K562 (cell line): ENCODE measurements around the gene PHKA1. TPM values are rescaled to one million over a fixed set of nuclear protein-coding genes. Genes with fewer than 3 reads are reported as not detected.

ENCODE experiments used
- ATAC-seq: fragments of 200-7000 bp; cut with Tn5 transposase; 3 replicates; pipeline ENCODE4 v1.9.1; 2020; ENCODE audit warnings: moderate library complexity
- BruUV-seq: library from RNA; stranded (reverse); fragments of 400-500 nt; replicated peaks from 2 replicates; lab custom pipeline; 2021; lab: Mats Ljungman, UMichigan
- CTCF ChIA-PET: fragments of 300-600 bp; formaldehyde crosslinking; extraction: SDS; loops from one replicate; lab custom pipeline; 2021; ENCODE audit warnings: low intra/inter-chr PET ratio; lab: Yijun Ruan, JAX
- POLR2A ChIA-PET: fragments of 300-600, 350-650 bp; sonication (Branson Sonifier 250); formaldehyde crosslinking; extraction: SDS; loops from one replicate; lab custom pipeline; 2021; ENCODE audit warnings: antibody characterized with exemption, inconsistent platforms; lab: Yijun Ruan, JAX
- DNase-seq, 4 experiments: peaks; one replicate each; pipeline versions ENCODE4 v3.0.0 to v3.0.0-alpha.2; 2011 to 2018; ENCODE audit warnings: low spot score in 3 of 4, mixed read lengths in 3 of 4; ENCODE audit errors: extremely low read depth in 1 of 4
- FAIRE-seq: peaks from 2 replicates; lab custom pipeline; 2011; peaks lifted over from hg19 to GRCh38; lab: Jason Lieb, UNC
- H2AFZ ChIP-seq: 2 replicates; pipeline ENCODE4 v1.6.0; 2011; ENCODE audit warnings: low read depth, low read length, control low read depth, inconsistent platforms
- H3K27ac ChIP-seq: fragments of 200-600 bp; 3 replicates; pipeline ENCODE4 v1.8.0; 2011; ENCODE audit warnings: low read depth, mild to moderate bottlenecking, control low read depth, inconsistent platforms, low read length, moderate library complexity, mixed read lengths; ENCODE audit errors: extremely low read depth
- H3K27me3 ChIP-seq, 2 experiments: fragments of 300-600 bp in 1 of 2; 2 replicates in 1 of 2; 3 replicates in 1 of 2; pipeline versions ENCODE4 v1.6.0 to v1.8.0; 2011; ENCODE audit warnings: inconsistent platforms in 2 of 2, low read length in 2 of 2, mild to moderate bottlenecking in 1 of 2, mixed read lengths in 1 of 2, moderate library complexity in 1 of 2; ENCODE audit not compliant: control insufficient read depth in 2 of 2, insufficient read depth in 2 of 2
- H3K36me3 ChIP-seq: fragments of 300-600 bp; 3 replicates; pipeline ENCODE4 v1.8.0; 2011; ENCODE audit warnings: mild to moderate bottlenecking, low read length, inconsistent platforms; ENCODE audit not compliant: control insufficient read depth, insufficient read depth
- H3K4me1 ChIP-seq, 2 experiments: fragments of 200-600 bp in 1 of 2; replicated peaks in 1 of 2; 2 replicates in 1 of 2; 3 replicates in 1 of 2; pipeline versions ENCODE4 v1.5.1 to v1.8.0; 2011; ENCODE audit warnings: inconsistent platforms in 2 of 2, low read length in 2 of 2, mild to moderate bottlenecking in 1 of 2, mixed read lengths in 1 of 2, moderate library complexity in 1 of 2; ENCODE audit not compliant: control insufficient read depth in 2 of 2, insufficient read depth in 2 of 2
- H3K4me2 ChIP-seq: 2 replicates; pipeline ENCODE4 v1.6.1; 2011; ENCODE audit warnings: low read length, control low read depth, inconsistent platforms, mixed read lengths; ENCODE audit not compliant: insufficient read depth
- H3K4me3 ChIP-seq: fragments of 200-600 bp; sonication (generic), shearing (Covaris generic); 2 replicates; pipeline ENCODE4 v1.5.1; 2016; ENCODE audit warnings: control low read depth, inconsistent platforms
- H3K79me2 ChIP-seq: fragments of 200-600 bp; 3 replicates; pipeline ENCODE4 v1.8.0; 2011; ENCODE audit warnings: low read length, inconsistent platforms; ENCODE audit not compliant: control insufficient read depth, insufficient read depth
- H3K9ac ChIP-seq, 2 experiments: 2 replicates each; pipeline versions ENCODE4 v1.6.0 to v1.6.1; 2011; ENCODE audit warnings: low read depth in 2 of 2, low read length in 2 of 2, control low read depth in 1 of 2, inconsistent platforms in 1 of 2, mild to moderate bottlenecking in 1 of 2, mixed read lengths in 1 of 2; ENCODE audit not compliant: insufficient read depth in 1 of 2
- H3K9me1 ChIP-seq: one replicate; pipeline ENCODE4 v1.6.0; 2011; ENCODE audit warnings: inconsistent platforms, mild to moderate bottlenecking, low read length, moderate library complexity; ENCODE audit not compliant: control insufficient read depth, insufficient read depth
- H3K9me3 ChIP-seq: replicated peaks from 2 replicates; pipeline ENCODE4 v1.5.1; 2011; ENCODE audit warnings: low read depth, low read length, inconsistent platforms; ENCODE audit not compliant: control insufficient read depth, insufficient read depth
- H4K20me1 ChIP-seq: replicated peaks from 2 replicates; pipeline ENCODE4 v1.6.1; 2011; ENCODE audit warnings: low read length, inconsistent platforms, mixed read lengths; ENCODE audit not compliant: control insufficient read depth, insufficient read depth
- ESRRA ChIP-seq: fragments of 450-650 bp; IDR thresholded peaks from 2 replicates; pipeline ENCODE4 v1.6.1; 2014; ENCODE audit warnings: low read depth, mild to moderate bottlenecking, moderate library complexity, borderline replicate concordance
- KLF13 ChIP-seq: fragments of 450-650 bp; IDR thresholded peaks from 2 replicates; pipeline ENCODE4 v1.6.1; 2016; ENCODE audit warnings: missing genetic modification characterization, low read depth, mild to moderate bottlenecking, missing compliant biosample characterization, moderate library complexity, borderline replicate concordance
- MAZ ChIP-seq, 2 experiments: fragments of 450-650 bp in 1 of 2; sonication (generic) in 1 of 2; formaldehyde crosslinking; IDR thresholded peaks in 1 of 2; conservative IDR thresholded peaks in 1 of 2; 2 replicates each; pipeline versions ENCODE4 v1.4.0 to v1.5.0; 2020; ENCODE audit warnings: mild to moderate bottlenecking in 1 of 2, missing genetic modification reagents in 1 of 2
- NFE2 ChIP-seq: IDR thresholded peaks from 2 replicates; pipeline ENCODE4 v1.6.1; 2014; ENCODE audit warnings: antibody characterized with exemption, low read depth
- NFIC ChIP-seq: fragments of 450-650 bp; IDR thresholded peaks from 2 replicates; pipeline ENCODE4 v1.6.1; 2017; ENCODE audit warnings: mild to moderate bottlenecking, inconsistent platforms
- RAD21 ChIP-seq, 2 experiments: fragments of 250-450 bp in 1 of 2; fragments of 450-650 bp in 1 of 2; sonication (Bioruptor Pico) in 1 of 2; formaldehyde crosslinking in 1 of 2; IDR thresholded peaks in 1 of 2; conservative IDR thresholded peaks in 1 of 2; 2 replicates each; pipeline versions ENCODE4 v1.4.0 to v1.8.0; 2020 to 2022; ENCODE audit warnings: mild to moderate bottlenecking in 2 of 2, moderate library complexity in 1 of 2
- ZNF24 ChIP-seq: fragments of 450-650 bp; IDR thresholded peaks from 2 replicates; pipeline ENCODE4 v1.6.1; 2016
- WGBS: fragments of 100-300 bp; shearing (Covaris generic); methylation state at CpG from one replicate; pipeline ENCODE4 v1.1.6; 2016; ENCODE audit warnings: low coverage, mixed read lengths; ENCODE audit not compliant: insufficient coverage; ENCODE audit errors: missing lambda C conversion rate; 5-methylcytosine and 5-hydroxymethylcytosine counted together
- in situ Hi-C: fragments of 300-500 bp; cut with MboI; formaldehyde crosslinking; loops from 4 replicates; pipeline ENCODE4 v1.15.0; 2018; ENCODE audit warnings: inconsistent platforms, mixed read lengths
- intact Hi-C: fragments of 100-400 bp; cut with micrococcal nuclease; formaldehyde crosslinking; loops from 2 replicates; pipeline ENCODE4 v1.14.2; 2022
- polyA plus RNA-seq, 8 experiments: library from polyadenylated mRNA; depleted of rRNA in 4 of 8; stranded (reverse) in 5 of 8; unstranded in 3 of 8; fragments of >200 nt; fragmentation: Nextera tagmentation in 2 of 8; fragmentation: Illumina TruSeq in 1 of 8; extraction: Ambion mirVana in 2 of 8; extraction: Trizol in 1 of 8; gene quantifications; 2 replicates each; pipeline versions ENCODE4 v1.2.1 to v1.2.3, GENCODE V29; 2011 to 2014; ENCODE audit warnings: inconsistent platforms in 1 of 8, missing spikeins in 1 of 8
- total RNA-seq, 7 experiments: library from RNA; depleted of rRNA in 6 of 7; stranded (reverse); fragments of >200 nt in 6 of 7; fragmentation: Illumina TruSeq in 2 of 7; extraction: Trizol in 2 of 7; gene quantifications; 2 replicates each; pipeline versions ENCODE4 v1.2.1 to v1.2.3, GENCODE V29; 2011 to 2021; ENCODE audit warnings: low replicate concordance in 1 of 7
- TF ChIP-seq, protein P1 (sequence below): fragments of 450-650 bp; IDR thresholded peaks from 2 replicates; pipeline ENCODE4 v1.6.1; 2016; ENCODE audit warnings: mild to moderate bottlenecking
- TF ChIP-seq, protein P2 (sequence below): IDR thresholded peaks from 2 replicates; pipeline ENCODE4 v1.6.1; 2011; ENCODE audit warnings: borderline replicate concordance, low read depth, mild to moderate bottlenecking, moderate library complexity, low read length; ENCODE audit not compliant: insufficient read depth, poor library complexity, severe bottlenecking
- TF ChIP-seq, protein P3 (sequence below), 2 experiments: fragments of 450-650 bp in 1 of 2; sonication (generic) in 1 of 2; formaldehyde crosslinking in 1 of 2; IDR thresholded peaks in 1 of 2; conservative IDR thresholded peaks in 1 of 2; 2 replicates each; pipeline versions ENCODE4 v1.6.1 to v1.8.1; 2016 to 2023; ENCODE audit warnings: mild to moderate bottlenecking in 2 of 2, moderate library complexity in 2 of 2, inconsistent platforms in 1 of 2, missing genetic modification reagents in 1 of 2
- TF ChIP-seq, protein P4 (sequence below): sonication (generic); formaldehyde crosslinking; IDR thresholded peaks from 2 replicates; pipeline ENCODE4 v1.8.0; 2022; ENCODE audit warnings: missing genetic modification reagents, mild to moderate bottlenecking, moderate library complexity, borderline replicate concordance

Gene PHKA1
- total and polyA plus RNA-seq, 9 of the 15 experiments (the other 6 are each of a cell fraction or from before 2014, with no cell fraction given): 2.4 to 9.6 (median 5.8) TPM

DNA sequence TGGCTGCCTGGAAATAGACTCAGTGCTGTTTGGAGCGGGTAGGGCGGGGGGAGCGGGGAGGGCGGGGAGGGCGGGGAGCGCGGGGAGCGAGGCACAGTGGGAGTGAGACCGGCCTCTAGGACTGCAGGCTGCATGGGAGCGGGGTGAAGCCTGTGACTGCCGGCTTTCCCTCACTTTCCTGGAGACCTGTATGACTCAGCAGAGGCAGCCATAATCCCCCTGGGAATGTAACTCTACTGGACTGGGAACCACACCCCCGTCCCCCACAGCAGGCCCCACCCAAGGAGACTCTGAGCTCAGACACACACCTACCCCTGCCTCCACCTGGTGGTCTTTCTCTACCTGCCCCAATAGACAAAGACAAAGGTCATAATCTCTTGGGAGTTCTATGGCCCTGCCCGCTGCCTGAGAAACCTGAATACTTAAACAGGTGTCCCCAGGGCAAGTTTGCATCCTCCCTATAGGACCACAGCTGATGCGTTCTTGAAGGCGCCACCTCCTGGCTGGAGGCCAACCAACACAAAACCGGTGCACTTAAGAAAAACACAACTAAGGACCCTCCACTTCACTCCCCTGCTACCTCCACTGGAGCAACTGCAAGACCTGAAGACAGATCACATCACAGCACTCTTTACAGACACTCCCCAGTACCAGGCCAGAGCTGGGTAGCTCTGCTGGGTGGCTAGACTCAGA, 159.5 kb downstream of the PHKA1 start:
- H4K20me1 ChIP-seq: no peaks in the 10 kb centered on the region
- CTCF ChIA-PET: no interaction called here
- no peaks in the 10 kb centered on the region for H3K36me3 ChIP-seq
- peak overlapping the region; percentile 46 for H3K4me2 ChIP-seq
- ATAC-seq (peak; percentile 94), FAIRE-seq (peak; percentile 40), DNase-seq (peak in 3 of 4 experiments; percentile 10 to 61 (median 11))
- H3K9me1 ChIP-seq: no peaks in the 10 kb centered on the region
- POLR2A ChIA-PET: interaction anchor here (1.7 kb wide), 1 partner anchor 17 kb away, joined by 4 read pairs; no protein-coding TSS in a partner anchor
- intact Hi-C loops (no loop called here), in situ Hi-C loops (no loop called here)
- no peak overlapping the region; the same call in 1 of the 3 replicates for H3K27ac ChIP-seq
- no TSS peak for BruUV-seq
- peak overlapping the region; percentile 55; the same call in 1 of the 2 replicates for H2AFZ ChIP-seq
- H3K27me3 ChIP-seq: no peaks in the 10 kb centered on the region
- H3K9ac ChIP-seq: no peak overlapping the region; a peak in 1 of 4 replicates
- peaks cover 9% of the 10 kb centered on the region for H3K79me2 ChIP-seq
- H3K4me1 ChIP-seq: no peaks in the 10 kb centered on the region; a peak in 1 of 5 replicates
- H3K4me3 ChIP-seq: peak overlapping the region; percentile 26; the same call in 1 of the 2 replicates
- no peaks in the 10 kb centered on the region for H3K9me3 ChIP-seq
- 46% methylated on average over 6 of the region's 16 CpGs for WGBS
- TF ChIP-seq ZNF24 (no peak), NFIC (peak; percentile 52), RAD21 (CRISPR knock-in tag; conservative IDR thresholded peaks at IDR 0.05 in 1 of 2, IDR thresholded peaks at IDR 0.05 in 1 of 2) (0 out of 4 replicates have a peak, but pooled peaks of 1 of the 2 experiments have one; percentile 4), NFE2 (peak; percentile 39; the same call in 1 of the 2 replicates), KLF13 (no peak), ESRRA (no peak), MAZ (CRISPR knock-in tag; conservative IDR thresholded peaks at IDR 0.05 in 1 of 2, IDR thresholded peaks at IDR 0.05 in 1 of 2) (0 out of 4 replicates have a peak, but pooled peaks of 1 of the 2 experiments have one; percentile 24)
- TF ChIP-seq, protein P1, sequence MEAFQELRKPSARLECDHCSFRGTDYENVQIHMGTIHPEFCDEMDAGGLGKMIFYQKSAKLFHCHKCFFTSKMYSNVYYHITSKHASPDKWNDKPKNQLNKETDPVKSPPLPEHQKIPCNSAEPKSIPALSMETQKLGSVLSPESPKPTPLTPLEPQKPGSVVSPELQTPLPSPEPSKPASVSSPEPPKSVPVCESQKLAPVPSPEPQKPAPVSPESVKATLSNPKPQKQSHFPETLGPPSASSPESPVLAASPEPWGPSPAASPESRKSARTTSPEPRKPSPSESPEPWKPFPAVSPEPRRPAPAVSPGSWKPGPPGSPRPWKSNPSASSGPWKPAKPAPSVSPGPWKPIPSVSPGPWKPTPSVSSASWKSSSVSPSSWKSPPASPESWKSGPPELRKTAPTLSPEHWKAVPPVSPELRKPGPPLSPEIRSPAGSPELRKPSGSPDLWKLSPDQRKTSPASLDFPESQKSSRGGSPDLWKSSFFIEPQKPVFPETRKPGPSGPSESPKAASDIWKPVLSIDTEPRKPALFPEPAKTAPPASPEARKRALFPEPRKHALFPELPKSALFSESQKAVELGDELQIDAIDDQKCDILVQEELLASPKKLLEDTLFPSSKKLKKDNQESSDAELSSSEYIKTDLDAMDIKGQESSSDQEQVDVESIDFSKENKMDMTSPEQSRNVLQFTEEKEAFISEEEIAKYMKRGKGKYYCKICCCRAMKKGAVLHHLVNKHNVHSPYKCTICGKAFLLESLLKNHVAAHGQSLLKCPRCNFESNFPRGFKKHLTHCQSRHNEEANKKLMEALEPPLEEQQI: 0 out of 2 replicates have a peak, but pooled peaks have one; percentile 44
- TF ChIP-seq, protein P2, sequence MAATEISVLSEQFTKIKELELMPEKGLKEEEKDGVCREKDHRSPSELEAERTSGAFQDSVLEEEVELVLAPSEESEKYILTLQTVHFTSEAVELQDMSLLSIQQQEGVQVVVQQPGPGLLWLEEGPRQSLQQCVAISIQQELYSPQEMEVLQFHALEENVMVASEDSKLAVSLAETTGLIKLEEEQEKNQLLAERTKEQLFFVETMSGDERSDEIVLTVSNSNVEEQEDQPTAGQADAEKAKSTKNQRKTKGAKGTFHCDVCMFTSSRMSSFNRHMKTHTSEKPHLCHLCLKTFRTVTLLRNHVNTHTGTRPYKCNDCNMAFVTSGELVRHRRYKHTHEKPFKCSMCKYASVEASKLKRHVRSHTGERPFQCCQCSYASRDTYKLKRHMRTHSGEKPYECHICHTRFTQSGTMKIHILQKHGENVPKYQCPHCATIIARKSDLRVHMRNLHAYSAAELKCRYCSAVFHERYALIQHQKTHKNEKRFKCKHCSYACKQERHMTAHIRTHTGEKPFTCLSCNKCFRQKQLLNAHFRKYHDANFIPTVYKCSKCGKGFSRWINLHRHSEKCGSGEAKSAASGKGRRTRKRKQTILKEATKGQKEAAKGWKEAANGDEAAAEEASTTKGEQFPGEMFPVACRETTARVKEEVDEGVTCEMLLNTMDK: peak; percentile 11
- TF ChIP-seq, protein P3, sequence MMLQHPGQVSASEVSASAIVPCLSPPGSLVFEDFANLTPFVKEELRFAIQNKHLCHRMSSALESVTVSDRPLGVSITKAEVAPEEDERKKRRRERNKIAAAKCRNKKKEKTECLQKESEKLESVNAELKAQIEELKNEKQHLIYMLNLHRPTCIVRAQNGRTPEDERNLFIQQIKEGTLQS (IDR thresholded peaks at IDR 0.05): peak; percentile 10; the same call in 1 of the 2 replicates
- TF ChIP-seq, protein P3 (CRISPR knock-in tag; conservative IDR thresholded peaks at IDR 0.05): no peak
- TF ChIP-seq, protein P4, sequence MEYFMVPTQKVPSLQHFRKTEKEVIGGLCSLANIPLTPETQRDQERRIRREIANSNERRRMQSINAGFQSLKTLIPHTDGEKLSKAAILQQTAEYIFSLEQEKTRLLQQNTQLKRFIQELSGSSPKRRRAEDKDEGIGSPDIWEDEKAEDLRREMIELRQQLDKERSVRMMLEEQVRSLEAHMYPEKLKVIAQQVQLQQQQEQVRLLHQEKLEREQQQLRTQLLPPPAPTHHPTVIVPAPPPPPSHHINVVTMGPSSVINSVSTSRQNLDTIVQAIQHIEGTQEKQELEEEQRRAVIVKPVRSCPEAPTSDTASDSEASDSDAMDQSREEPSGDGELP: peak; percentile 76
